HepG2 (cell line): ENCODE results near the gene TRIM31. TPM values are rescaled to one million over a fixed set of nuclear protein-coding genes. Genes with fewer than 3 reads are reported as not detected.

Experiments used
- EHMT2 ChIP-seq: fragments of 200-600 bp; sonication (generic); IDR thresholded peaks from 2 replicates; pipeline ENCODE4 v1.7.0; 2017; ENCODE audit warnings: antibody characterized with exemption, low read depth, low read length, borderline replicate concordance
- HMG20B ChIP-seq: conservative IDR thresholded peaks from 2 replicates; pipeline ENCODE4 v1.6.1; 2016; ENCODE audit warnings: missing genetic modification reagents, missing compliant biosample characterization
- HOXA5 ChIP-seq: sonication (generic); formaldehyde crosslinking; IDR thresholded peaks from 2 replicates; pipeline ENCODE4 v1.4.0; 2020; ENCODE audit warnings: missing genetic modification reagents
- PITX1 ChIP-seq: sonication (generic); formaldehyde crosslinking; IDR thresholded peaks from 2 replicates; pipeline ENCODE4 v1.5.1; 2020; ENCODE audit warnings: mild to moderate bottlenecking, missing genetic modification reagents
- SMAD1 ChIP-seq: sonication (generic); formaldehyde crosslinking; IDR thresholded peaks from 2 replicates; pipeline ENCODE4 v1.4.0; 2020; ENCODE audit warnings: missing genetic modification reagents, low read depth, mild to moderate bottlenecking, borderline replicate concordance
- SOX13 ChIP-seq, 3 experiments: fragments of 450-650 bp in 1 of 3; sonication (generic) in 1 of 3; formaldehyde crosslinking in 1 of 3; IDR thresholded peaks in 2 of 3; conservative IDR thresholded peaks in 1 of 3; 2 replicates each; pipeline versions ENCODE4 v1.5.0 to v1.6.1; 2016 to 2020; ENCODE audit warnings: antibody characterized with exemption in 1 of 3, mild to moderate bottlenecking in 1 of 3, missing compliant biosample characterization in 1 of 3, missing genetic modification reagents in 1 of 3, moderate library complexity in 1 of 3
- TBX2 ChIP-seq: sonication (generic); formaldehyde crosslinking; IDR thresholded peaks from 2 replicates; pipeline ENCODE4 v1.5.0; 2020; ENCODE audit warnings: missing genetic modification reagents, mild to moderate bottlenecking, borderline replicate concordance
- YEATS4 ChIP-seq: sonication (generic); formaldehyde crosslinking; IDR thresholded peaks from 2 replicates; pipeline ENCODE4 v1.4.0; 2020; ENCODE audit warnings: missing genetic modification reagents, borderline replicate concordance
- ZNF180 ChIP-seq: sonication (generic); formaldehyde crosslinking; IDR thresholded peaks from 2 replicates; pipeline ENCODE4 v1.4.0; 2020; ENCODE audit warnings: low read depth, missing genetic modification reagents, borderline replicate concordance
- ZNF335 ChIP-seq: sonication (generic); formaldehyde crosslinking; IDR thresholded peaks from 2 replicates; pipeline ENCODE4 v1.4.0; 2020; ENCODE audit warnings: missing genetic modification reagents
- ZNF430 ChIP-seq: sonication (generic); formaldehyde crosslinking; IDR thresholded peaks from 2 replicates; pipeline ENCODE4 v1.9.0; 2021; ENCODE audit warnings: mild to moderate bottlenecking, missing genetic modification reagents
- ZSCAN20 ChIP-seq: sonication (generic); formaldehyde crosslinking; IDR thresholded peaks from 2 replicates; pipeline ENCODE4 v1.4.0; 2020; ENCODE audit warnings: missing genetic modification reagents, mild to moderate bottlenecking, borderline replicate concordance
- polyA plus RNA-seq, 8 experiments: library from polyadenylated mRNA; depleted of rRNA in 3 of 8; stranded (reverse) in 7 of 8; unstranded in 1 of 8; fragments of >200 nt; fragmentation: Illumina TruSeq in 4 of 8; extraction: Trizol in 4 of 8; gene quantifications; 2 replicates each; pipeline versions ENCODE4 v1.2.1 to v1.2.3, GENCODE V29; 2011 to 2016; ENCODE audit warnings: low read depth in 4 of 8, missing spikeins in 1 of 8, mixed read lengths in 1 of 8; ENCODE audit not compliant: insufficient read depth in 1 of 8
- total RNA-seq, 5 experiments: library from RNA; depleted of rRNA; stranded (reverse); fragments of >200 nt; fragmentation: Illumina TruSeq; extraction: Trizol; gene quantifications; 2 replicates each; pipeline ENCODE4 v1.2.3, GENCODE V29; 2016; ENCODE audit warnings: low read depth in 1 of 5
- TF ChIP-seq, protein P1 (sequence below): fragments of 450-650 bp; IDR thresholded peaks from 2 replicates; pipeline ENCODE4 v1.6.1; 2016
- TF ChIP-seq, protein P2 (sequence below): sonication (generic); formaldehyde crosslinking; IDR thresholded peaks from 2 replicates; pipeline ENCODE4 v1.8.1; 2023; ENCODE audit warnings: missing genetic modification reagents, inconsistent platforms, borderline replicate concordance
- TF ChIP-seq, protein P3 (sequence below): sonication (generic); formaldehyde crosslinking; IDR thresholded peaks from 2 replicates; pipeline ENCODE4 v1.5.0; 2020; ENCODE audit warnings: missing genetic modification reagents
- TF ChIP-seq, protein P4 (sequence below): IDR thresholded peaks from 2 replicates; pipeline ENCODE4 v1.4.0; 2020; ENCODE audit warnings: mild to moderate bottlenecking, missing genetic modification reagents
- TF ChIP-seq, protein P5 (sequence below): sonication (generic); formaldehyde crosslinking; IDR thresholded peaks from 2 replicates; pipeline ENCODE4 v1.8.1; 2023; ENCODE audit warnings: mild to moderate bottlenecking, missing genetic modification reagents

The TRIM31 gene
- total and polyA plus RNA-seq, 2 of the 13 experiments (the other 11 are each of a cell fraction or from before 2014, with no cell fraction given), result 0.13 to 0.51 TPM

GRCh38 chr6:30102970-30103871 lies 9.7 kb downstream of the TRIM31 start (continued):
- TF ChIP-seq ZNF180 (CRISPR knock-in tag), result no peak
- TF ChIP-seq YEATS4 (CRISPR knock-in tag), result peak; percentile 56; the same call in 1 of the 2 replicates
- TF ChIP-seq SMAD1 (CRISPR knock-in tag), result peak; percentile 53; the same call in 1 of the 2 replicates
- TF ChIP-seq ZNF335 (CRISPR knock-in tag), result no peak; the same call in 1 of the 2 replicates
- peak; percentile 33; the same call in 1 of the 2 replicates for TF ChIP-seq HMG20B (CRISPR knock-in tag)
- peak; percentile 74; the same call in 1 of the 2 replicates for TF ChIP-seq HOXA5 (CRISPR knock-in tag)
- TF ChIP-seq, protein P1, sequence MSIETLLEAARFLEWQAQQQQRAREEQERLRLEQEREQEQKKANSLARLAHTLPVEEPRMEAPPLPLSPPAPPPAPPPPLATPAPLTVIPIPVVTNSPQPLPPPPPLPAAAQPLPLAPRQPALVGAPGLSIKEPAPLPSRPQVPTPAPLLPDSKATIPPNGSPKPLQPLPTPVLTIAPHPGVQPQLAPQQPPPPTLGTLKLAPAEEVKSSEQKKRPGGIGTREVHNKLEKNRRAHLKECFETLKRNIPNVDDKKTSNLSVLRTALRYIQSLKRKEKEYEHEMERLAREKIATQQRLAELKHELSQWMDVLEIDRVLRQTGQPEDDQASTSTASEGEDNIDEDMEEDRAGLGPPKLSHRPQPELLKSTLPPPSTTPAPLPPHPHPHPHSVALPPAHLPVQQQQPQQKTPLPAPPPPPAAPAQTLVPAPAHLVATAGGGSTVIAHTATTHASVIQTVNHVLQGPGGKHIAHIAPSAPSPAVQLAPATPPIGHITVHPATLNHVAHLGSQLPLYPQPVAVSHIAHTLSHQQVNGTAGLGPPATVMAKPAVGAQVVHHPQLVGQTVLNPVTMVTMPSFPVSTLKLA, result peak; percentile 5; the same call in 1 of the 2 replicates
- TF ChIP-seq ZNF430 (CRISPR knock-in tag), result no peak
- no peak for TF ChIP-seq SOX13 (IDR thresholded peaks at IDR 0.05)
- TF ChIP-seq SOX13 (CRISPR knock-in tag; conservative IDR thresholded peaks at IDR 0.05 in 1 of 2, IDR thresholded peaks at IDR 0.05 in 1 of 2), result no peak
- peak; percentile 34; the same call in 1 of the 2 replicates for TF ChIP-seq TBX2 (CRISPR knock-in tag)
- TF ChIP-seq, protein P2, sequence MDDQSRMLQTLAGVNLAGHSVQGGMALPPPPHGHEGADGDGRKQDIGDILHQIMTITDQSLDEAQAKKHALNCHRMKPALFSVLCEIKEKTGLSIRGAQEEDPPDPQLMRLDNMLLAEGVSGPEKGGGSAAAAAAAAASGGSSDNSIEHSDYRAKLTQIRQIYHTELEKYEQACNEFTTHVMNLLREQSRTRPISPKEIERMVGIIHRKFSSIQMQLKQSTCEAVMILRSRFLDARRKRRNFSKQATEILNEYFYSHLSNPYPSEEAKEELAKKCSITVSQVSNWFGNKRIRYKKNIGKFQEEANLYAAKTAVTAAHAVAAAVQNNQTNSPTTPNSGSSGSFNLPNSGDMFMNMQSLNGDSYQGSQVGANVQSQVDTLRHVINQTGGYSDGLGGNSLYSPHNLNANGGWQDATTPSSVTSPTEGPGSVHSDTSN (CRISPR knock-in tag), result no peak
- TF ChIP-seq, protein P3, sequence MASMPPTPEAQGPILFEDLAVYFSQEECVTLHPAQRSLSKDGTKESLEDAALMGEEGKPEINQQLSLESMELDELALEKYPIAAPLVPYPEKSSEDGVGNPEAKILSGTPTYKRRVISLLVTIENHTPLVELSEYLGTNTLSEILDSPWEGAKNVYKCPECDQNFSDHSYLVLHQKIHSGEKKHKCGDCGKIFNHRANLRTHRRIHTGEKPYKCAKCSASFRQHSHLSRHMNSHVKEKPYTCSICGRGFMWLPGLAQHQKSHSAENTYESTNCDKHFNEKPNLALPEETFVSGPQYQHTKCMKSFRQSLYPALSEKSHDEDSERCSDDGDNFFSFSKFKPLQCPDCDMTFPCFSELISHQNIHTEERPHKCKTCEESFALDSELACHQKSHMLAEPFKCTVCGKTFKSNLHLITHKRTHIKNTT (CRISPR knock-in tag), result no peak
- TF ChIP-seq PITX1 (CRISPR knock-in tag), result peak; percentile 77
- no peak for TF ChIP-seq ZSCAN20 (CRISPR knock-in tag)
- TF ChIP-seq, protein P4, sequence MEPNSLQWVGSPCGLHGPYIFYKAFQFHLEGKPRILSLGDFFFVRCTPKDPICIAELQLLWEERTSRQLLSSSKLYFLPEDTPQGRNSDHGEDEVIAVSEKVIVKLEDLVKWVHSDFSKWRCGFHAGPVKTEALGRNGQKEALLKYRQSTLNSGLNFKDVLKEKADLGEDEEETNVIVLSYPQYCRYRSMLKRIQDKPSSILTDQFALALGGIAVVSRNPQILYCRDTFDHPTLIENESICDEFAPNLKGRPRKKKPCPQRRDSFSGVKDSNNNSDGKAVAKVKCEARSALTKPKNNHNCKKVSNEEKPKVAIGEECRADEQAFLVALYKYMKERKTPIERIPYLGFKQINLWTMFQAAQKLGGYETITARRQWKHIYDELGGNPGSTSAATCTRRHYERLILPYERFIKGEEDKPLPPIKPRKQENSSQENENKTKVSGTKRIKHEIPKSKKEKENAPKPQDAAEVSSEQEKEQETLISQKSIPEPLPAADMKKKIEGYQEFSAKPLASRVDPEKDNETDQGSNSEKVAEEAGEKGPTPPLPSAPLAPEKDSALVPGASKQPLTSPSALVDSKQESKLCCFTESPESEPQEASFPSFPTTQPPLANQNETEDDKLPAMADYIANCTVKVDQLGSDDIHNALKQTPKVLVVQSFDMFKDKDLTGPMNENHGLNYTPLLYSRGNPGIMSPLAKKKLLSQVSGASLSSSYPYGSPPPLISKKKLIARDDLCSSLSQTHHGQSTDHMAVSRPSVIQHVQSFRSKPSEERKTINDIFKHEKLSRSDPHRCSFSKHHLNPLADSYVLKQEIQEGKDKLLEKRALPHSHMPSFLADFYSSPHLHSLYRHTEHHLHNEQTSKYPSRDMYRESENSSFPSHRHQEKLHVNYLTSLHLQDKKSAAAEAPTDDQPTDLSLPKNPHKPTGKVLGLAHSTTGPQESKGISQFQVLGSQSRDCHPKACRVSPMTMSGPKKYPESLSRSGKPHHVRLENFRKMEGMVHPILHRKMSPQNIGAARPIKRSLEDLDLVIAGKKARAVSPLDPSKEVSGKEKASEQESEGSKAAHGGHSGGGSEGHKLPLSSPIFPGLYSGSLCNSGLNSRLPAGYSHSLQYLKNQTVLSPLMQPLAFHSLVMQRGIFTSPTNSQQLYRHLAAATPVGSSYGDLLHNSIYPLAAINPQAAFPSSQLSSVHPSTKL (CRISPR knock-in tag), result peak; percentile 77
- TF ChIP-seq, protein P5, sequence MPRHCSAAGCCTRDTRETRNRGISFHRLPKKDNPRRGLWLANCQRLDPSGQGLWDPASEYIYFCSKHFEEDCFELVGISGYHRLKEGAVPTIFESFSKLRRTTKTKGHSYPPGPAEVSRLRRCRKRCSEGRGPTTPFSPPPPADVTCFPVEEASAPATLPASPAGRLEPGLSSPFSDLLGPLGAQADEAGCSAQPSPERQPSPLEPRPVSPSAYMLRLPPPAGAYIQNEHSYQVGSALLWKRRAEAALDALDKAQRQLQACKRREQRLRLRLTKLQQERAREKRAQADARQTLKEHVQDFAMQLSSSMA (CRISPR knock-in tag), result no peak
- TF ChIP-seq EHMT2, result no peak
